ENCODE results near the gene PLEKHN1.

Gene PLEKHN1

GRCh38 chr1:1024149-1024770 lies 58.0 kb downstream of the PLEKHN1 start:
- Histone ChIP-seq H3K36me3 (ENCODE audit: insufficient read depth, low read depth, low read length) (peaks cover 21% of the 10 kb centered on the region; the same call in 1 of the 2 replicates), H3K4me1 (ENCODE audit: insufficient read depth, low read length) (peaks cover 26% of the 10 kb centered on the region), H3K4me3 (ENCODE audit: low read length) (0 out of 2 replicates have a peak overlapping the region, but pooled peaks have one; percentile 9), H3K9me3 (ENCODE audit: insufficient read depth, low read depth, low read length) (no peaks in the 10 kb centered on the region), H3K27me3 (ENCODE audit: insufficient read depth, low read length) (no peaks in the 10 kb centered on the region; the same call in 1 of the 2 replicates), H3K9ac (ENCODE audit: low read depth, low read length) (no peak overlapping the region), H3K27ac (ENCODE audit: low read length) (no peak overlapping the region)

- H3K4me1 ChIP-seq (ENCODE audit: insufficient read depth, low read length): peaks cover 26% of the 10 kb centered on the region
- H3K9me3 ChIP-seq (ENCODE audit: insufficient read depth, low read depth, low read length): no peaks in the 10 kb centered on the region
- H3K4me3 ChIP-seq (ENCODE audit: low read length): no peak overlapping the region
- H3K36me3 ChIP-seq (ENCODE audit: insufficient read depth, low read depth, low read length): peaks cover 21% of the 10 kb centered on the region; the same call in 1 of the 2 replicates
- H3K27ac ChIP-seq (ENCODE audit: low read length): peak overlapping the region; percentile 80
- peak overlapping the region; percentile 58 for H3K9ac ChIP-seq (ENCODE audit: low read depth, low read length)
- no peaks in the 10 kb centered on the region; the same call in 1 of the 2 replicates for H3K27me3 ChIP-seq (ENCODE audit: insufficient read depth, low read length)
These were observed 58.8 kb downstream of the PLEKHN1 start for GRCh38 chr1:1024771-1025699.
